Spleen (tissue), 11 donors: Measurements from ENCODE around the gene PDE8B. TPM values are rescaled to one million over a fixed set of nuclear protein-coding genes. Genes with fewer than 3 reads are reported as not detected.

Experiments
- DNase-seq: peaks from one replicate; pipeline ENCODE4 v3.0.0-alpha.2; 2020
- H3K27ac ChIP-seq, 8 donors: fragments of 200-600 bp; sonication (generic) in 7 of 8; 1 replicate in 4 of 8; 2 replicates in 4 of 8; pipeline versions ENCODE4 v1.5.0 to v1.8.0; 2016 to 2021; ENCODE audit warnings: inconsistent platforms in 4 of 8, mild to moderate bottlenecking in 4 of 8, moderate library complexity in 1 of 8
- H3K27me3 ChIP-seq, 7 donors: fragments of 200-600 bp; sonication (generic) in 6 of 7; replicated peaks in 1 of 7; 1 replicate in 4 of 7; 2 replicates in 3 of 7; pipeline versions ENCODE4 v1.5.0 to v1.8.0; 2016 to 2021; ENCODE audit warnings: inconsistent platforms in 3 of 7, mild to moderate bottlenecking in 1 of 7
- H3K36me3 ChIP-seq, 6 donors: fragments of 200-600 bp; sonication (generic) in 5 of 6; 1 replicate in 4 of 6; 2 replicates in 2 of 6; pipeline versions ENCODE4 v1.5.0 to v1.8.0; 2016 to 2021; ENCODE audit warnings: inconsistent platforms in 2 of 6
- H3K4me1 ChIP-seq, 6 donors: fragments of 200-600 bp; sonication (generic) in 5 of 6; 1 replicate in 3 of 6; 2 replicates in 3 of 6; pipeline versions ENCODE4 v1.5.0 to v1.8.0; 2016 to 2021; ENCODE audit warnings: inconsistent platforms in 3 of 6
- H3K4me3 ChIP-seq, 8 donors: fragments of 200-600 bp; sonication (generic) in 7 of 8; 1 replicate in 4 of 8; 2 replicates in 4 of 8; pipeline versions ENCODE4 v1.5.0 to v1.8.0; 2016 to 2021; ENCODE audit warnings: inconsistent platforms in 4 of 8, mild to moderate bottlenecking in 4 of 8, moderate library complexity in 2 of 8
- H3K9me3 ChIP-seq, 8 donors: fragments of 200-600 bp; sonication (generic) in 7 of 8; 1 replicate in 4 of 8; 2 replicates in 4 of 8; pipeline versions ENCODE4 v1.5.0 to v1.8.0; 2016 to 2021; ENCODE audit warnings: inconsistent platforms in 4 of 8
- CTCF ChIP-seq, 11 experiments: fragments of 200-600 bp in 7 of 11; fragments of 450-650 bp in 4 of 11; sonication (generic) in 4 of 11; IDR thresholded peaks in 8 of 11; conservative IDR thresholded peaks in 3 of 11; 1 replicate in 7 of 11; 2 replicates in 4 of 11; pipeline versions ENCODE4 v1.4.0 to v1.8.0; 2016 to 2021; ENCODE audit warnings: antibody characterized with exemption in 11 of 11, inconsistent platforms in 4 of 11, mild to moderate bottlenecking in 1 of 11
- POLR2A ChIP-seq, 3 donors: fragments of 450-650 bp; IDR thresholded peaks; one replicate each; pipeline ENCODE4 v1.5.1; 2017; ENCODE audit warnings: antibody characterized with exemption in 3 of 3, mild to moderate bottlenecking in 1 of 3
- POLR2AphosphoS5 ChIP-seq, 3 donors: sonication (generic); formaldehyde crosslinking; IDR thresholded peaks; one replicate each; pipeline ENCODE4 v1.5.1; 2017; ENCODE audit warnings: antibody characterized with exemption in 3 of 3
- WGBS, 5 donors: extraction: QIAGEN DNeasy Blood & Tissue Kit in 3 of 5; methylation state at CpG; one replicate each; pipeline versions ENCODE4 v1.1.5 to v1.1.7; 2013 to 2018; 5-methylcytosine and 5-hydroxymethylcytosine counted together
- intact Hi-C: fragments of 100-400 bp; cut with DNase I; formaldehyde crosslinking; loops from one replicate; pipeline ENCODE4 v1.15.0; 2023; ENCODE audit warnings: low total_unique reads
- polyA plus RNA-seq, 3 donors: library from polyadenylated mRNA; stranded (reverse); fragments of 200-250 nt; gene quantifications; one replicate each; pipeline ENCODE4 v1.2.1, GENCODE V29; 2013
- total RNA-seq, 7 donors: library from RNA; depleted of rRNA in 3 of 7; stranded (reverse); fragments of >200 nt in 3 of 7; fragmentation: NEBNext Ultra II Directional in 4 of 7; extraction: Animal tissue kit (Norgen Biotek cat#: 25700) in 4 of 7; gene quantifications; one replicate each; pipeline versions ENCODE4 v1.1.0 to v1.2.1, GENCODE V29; 2016 to 2021
- donor health status: healthy with polysubstance abuse.
- donor health status: DM: no; HTN: no; CAD: no; lungs with moderate emphysema.
- donor health status: DM: no; HTN: no; CAD: no.
- donor health status: Bipolar disorder and iron deficiency.
- donor health status: healthy.
- donor health status: DM: no; HTN: no; CAD: no.
- donor health status: DM: yes; HTN: yes; CAD: no.

PDE8B gene
- total and polyA plus RNA-seq, 10 donors, result 0.18 to 1.9 (median 0.85) TPM

DNA sequence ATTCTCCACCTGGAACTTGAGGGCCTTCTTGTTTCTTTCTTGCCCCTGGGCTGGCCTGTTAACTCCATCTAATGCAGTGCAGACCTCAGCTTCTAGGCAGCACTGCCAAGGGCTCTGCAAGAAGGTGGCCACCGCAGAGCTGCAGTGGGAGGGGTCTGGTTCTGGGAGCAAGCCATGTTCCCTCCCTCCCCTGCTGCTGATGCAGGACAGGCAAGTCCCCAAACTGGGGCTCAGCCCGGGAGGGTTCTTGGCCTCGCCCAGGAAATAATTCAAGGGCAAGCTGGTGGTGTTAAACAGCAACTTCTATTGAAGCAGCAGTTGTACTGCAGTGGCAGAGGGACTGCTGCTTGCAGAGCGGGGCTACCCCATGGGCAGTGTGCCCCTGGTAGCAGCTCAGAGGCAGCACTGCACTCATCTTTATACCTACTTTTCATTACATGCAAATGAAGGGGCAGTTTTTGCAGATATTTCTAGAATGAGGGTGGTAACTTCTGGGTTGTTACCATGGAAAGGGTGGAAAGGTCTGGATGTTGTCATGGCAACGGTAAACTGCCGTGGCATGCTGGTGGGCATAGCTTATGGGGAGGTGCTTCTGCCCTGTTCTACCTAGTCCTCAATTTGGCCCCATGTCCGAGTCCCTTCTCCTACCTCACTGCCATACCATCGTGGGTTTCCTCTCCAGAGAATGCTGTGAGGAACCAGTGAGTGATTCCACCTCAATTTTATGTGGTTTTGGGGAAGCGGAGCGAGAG is 199.6 kb downstream of the PDE8B start:
- H3K27me3 ChIP-seq, result peaks cover 0 to 11% (median 0%) of the 10 kb centered on the region in 7 donors
- no peak overlapping the region for H3K4me3 ChIP-seq
- no peak for TF ChIP-seq POLR2AphosphoS5 (IDR thresholded peaks at IDR 0.05)
- no peak for TF ChIP-seq POLR2A (IDR thresholded peaks at IDR 0.05)
- H3K36me3 ChIP-seq, result no peaks in the 10 kb centered on the region
- H3K9me3 ChIP-seq, result no peaks in the 10 kb centered on the region
- H3K27ac ChIP-seq, result no peak overlapping the region
- 74 to 81% (median 80%) methylated on average over 8 to 10 of the region's 10 CpGs for WGBS, 5 donors
- DNase-seq, result no peak
- no peaks in the 10 kb centered on the region for H3K4me1 ChIP-seq
- intact Hi-C loops, result no loop called here

- 90 to 98% (median 95%) methylated on average over 7 of the region's 7 CpGs for WGBS, 5 donors
- Histone ChIP-seq H3K4me3 (no peak overlapping the region), H3K36me3 (no peaks in the 10 kb centered on the region), H3K9me3 (no peaks in the 10 kb centered on the region), H3K4me1 (no peaks in the 10 kb centered on the region), H3K27me3 (peaks cover 0 to 30% (median 0%) of the 10 kb centered on the region in 7 donors), H3K27ac (no peak overlapping the region)
- no peak for DNase-seq
- TF ChIP-seq POLR2AphosphoS5 (IDR thresholded peaks at IDR 0.05) (no peak), POLR2A (IDR thresholded peaks at IDR 0.05) (no peak), CTCF (IDR thresholded peaks at IDR 0.05 in 8 of 11, conservative IDR thresholded peaks at IDR 0.05 in 3 of 11) (no peak)
- intact Hi-C loops, result no loop called here
Observed at GRCh38 chr5:77413049-77413448, 202.6 kb downstream of the PDE8B start.

GRCh38 chr5:77418162-77418561 is 207.7 kb downstream of the PDE8B start:
- peaks cover 0 to 6% (median 0%) of the 10 kb centered on the region in 8 donors for H3K9me3 ChIP-seq
- no peak for DNase-seq
- no peaks in the 10 kb centered on the region for H3K4me1 ChIP-seq
- no peak overlapping the region for H3K4me3 ChIP-seq
- peaks cover 0 to 27% (median 0%) of the 10 kb centered on the region in 7 donors for H3K27me3 ChIP-seq
- intact Hi-C loops, result no loop called here
- TF ChIP-seq POLR2A (IDR thresholded peaks at IDR 0.05) (no peak), CTCF (IDR thresholded peaks at IDR 0.05 in 8 of 11, conservative IDR thresholded peaks at IDR 0.05 in 3 of 11) (no peak)
- 74 to 91% (median 84%) methylated on average over 5 of the region's 5 CpGs for WGBS, 5 donors
- no peaks in the 10 kb centered on the region for H3K36me3 ChIP-seq
- H3K27ac ChIP-seq, result no peak overlapping the region

DNA sequence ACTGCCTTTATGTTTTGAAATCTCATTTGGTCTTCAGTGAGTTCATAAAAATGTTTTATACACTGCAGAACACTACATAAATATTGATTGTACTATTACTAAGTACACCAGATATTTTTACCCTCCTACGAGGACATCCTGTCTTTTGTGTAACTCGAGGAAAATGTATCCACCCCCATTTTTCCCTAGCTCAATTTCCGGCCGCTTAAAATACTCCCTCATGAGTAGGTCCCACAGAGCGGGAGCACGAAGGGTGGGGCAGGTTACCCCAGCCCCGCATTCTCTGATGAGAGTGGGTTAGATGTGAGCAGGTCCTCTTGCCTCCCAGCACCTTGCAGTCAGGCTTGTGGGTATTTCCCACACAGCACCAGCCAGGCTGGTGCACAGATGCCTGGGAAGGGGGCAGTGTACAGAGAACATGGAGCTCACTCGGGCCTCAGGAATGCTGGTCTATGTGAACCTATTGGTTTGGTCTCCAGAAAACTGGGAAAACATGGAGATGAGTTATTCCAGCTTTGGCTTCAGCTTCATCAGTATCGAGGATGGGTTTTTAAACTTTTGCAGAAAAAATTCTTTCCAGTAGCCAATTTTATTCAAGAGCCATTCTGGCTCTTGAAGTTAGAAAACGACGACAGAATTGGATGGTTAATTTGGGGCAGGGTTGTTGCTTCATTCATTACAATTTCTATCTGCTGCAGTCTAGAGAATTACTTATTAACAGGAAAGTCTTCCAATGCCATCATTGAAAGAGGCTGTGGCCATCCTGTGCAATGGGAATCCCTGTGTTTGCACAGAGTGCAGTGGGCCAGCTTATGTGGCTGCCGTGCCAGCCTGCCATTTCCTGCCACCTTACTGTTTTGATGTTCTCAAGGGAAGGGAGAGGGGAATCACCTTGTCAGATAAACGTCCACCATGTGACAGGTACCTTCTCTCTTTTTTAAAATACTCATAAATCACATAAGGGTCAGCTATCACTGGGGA is 208.4 kb downstream of the PDE8B start:
- 61 to 79% (median 73%) methylated on average over 13 of the region's 13 CpGs for WGBS, 5 donors

More for the DNA sequence above, 208.4 kb downstream of the PDE8B start:
- Histone ChIP-seq H3K9me3 (peaks cover 0 to 7% (median 0%) of the 10 kb centered on the region in 8 donors), H3K27ac (no peak overlapping the region), H3K36me3 (no peaks in the 10 kb centered on the region), H3K4me1 (no peaks in the 10 kb centered on the region), H3K4me3 (no peak overlapping the region), H3K27me3 (peaks cover 0 to 27% (median 0%) of the 10 kb centered on the region in 7 donors)
- DNase-seq, result no peak
- intact Hi-C loops, result no loop called here
- TF ChIP-seq CTCF (IDR thresholded peaks at IDR 0.05 in 8 of 11, conservative IDR thresholded peaks at IDR 0.05 in 3 of 11) (no peak), POLR2AphosphoS5 (IDR thresholded peaks at IDR 0.05) (no peak), POLR2A (IDR thresholded peaks at IDR 0.05) (no peak)
